Liver (tissue), 3 donors: ENCODE data around the gene RASAL1.

ENCODE experiments used
- ATF3 ChIP-seq: IDR thresholded peaks from 2 replicates; pipeline ENCODE4 v1.6.1; 2016; ENCODE audit warnings: antibody characterized with exemption
- CTCF ChIP-seq: fragments of 150-350 bp; IDR thresholded peaks from 2 replicates; pipeline ENCODE4 v1.5.1; 2017; ENCODE audit warnings: improper control_type of control experiment, low read depth, low read length; ENCODE audit not compliant: missing input control
- FOXA1 ChIP-seq: IDR thresholded peaks from 2 replicates; pipeline ENCODE4 v1.6.1; 2016; ENCODE audit warnings: antibody characterized with exemption
- GABPA ChIP-seq, 2 donors: IDR thresholded peaks in 1 of 2; conservative IDR thresholded peaks in 1 of 2; 2 replicates each; pipeline ENCODE4 v1.6.1; 2016; ENCODE audit warnings: antibody characterized with exemption in 2 of 2, mild to moderate bottlenecking in 1 of 2, moderate library complexity in 1 of 2
- JUND ChIP-seq, 2 donors: IDR thresholded peaks; 2 replicates each; pipeline ENCODE4 v1.6.1; 2016; ENCODE audit warnings: antibody characterized with exemption in 2 of 2
- MAX ChIP-seq: IDR thresholded peaks from 2 replicates; pipeline ENCODE4 v1.6.1; 2016; ENCODE audit warnings: antibody characterized with exemption
- NR2F2 ChIP-seq: IDR thresholded peaks from 2 replicates; pipeline ENCODE4 v1.6.1; 2016; ENCODE audit warnings: antibody characterized with exemption
- RAD21 ChIP-seq, 2 donors: IDR thresholded peaks; 2 replicates each; pipeline ENCODE4 v1.6.1; 2016; ENCODE audit warnings: antibody characterized with exemption in 2 of 2, mild to moderate bottlenecking in 2 of 2
- RXRA ChIP-seq, 2 donors: IDR thresholded peaks; 2 replicates each; pipeline ENCODE4 v1.6.1; 2017 to 2018; ENCODE audit warnings: antibody characterized with exemption in 2 of 2, mild to moderate bottlenecking in 1 of 2
- SP1 ChIP-seq: IDR thresholded peaks from 2 replicates; pipeline ENCODE4 v1.6.1; 2018; ENCODE audit warnings: antibody characterized with exemption, mild to moderate bottlenecking
- TAF1 ChIP-seq: conservative IDR thresholded peaks from 2 replicates; pipeline ENCODE4 v1.6.1; 2016; ENCODE audit warnings: antibody characterized with exemption, mild to moderate bottlenecking
- YY1 ChIP-seq: IDR thresholded peaks from 2 replicates; pipeline ENCODE4 v1.6.1; 2016; ENCODE audit warnings: antibody characterized with exemption, mild to moderate bottlenecking
- ZBTB33 ChIP-seq: IDR thresholded peaks from 2 replicates; pipeline ENCODE4 v1.6.1; 2016; ENCODE audit warnings: antibody characterized with exemption
- TF ChIP-seq, protein P1 (sequence below): IDR thresholded peaks from 2 replicates; pipeline ENCODE4 v1.6.1; 2016; ENCODE audit warnings: antibody characterized with exemption, mild to moderate bottlenecking
- donor health status: healthy.
- donor health status: healthy.

DNA sequence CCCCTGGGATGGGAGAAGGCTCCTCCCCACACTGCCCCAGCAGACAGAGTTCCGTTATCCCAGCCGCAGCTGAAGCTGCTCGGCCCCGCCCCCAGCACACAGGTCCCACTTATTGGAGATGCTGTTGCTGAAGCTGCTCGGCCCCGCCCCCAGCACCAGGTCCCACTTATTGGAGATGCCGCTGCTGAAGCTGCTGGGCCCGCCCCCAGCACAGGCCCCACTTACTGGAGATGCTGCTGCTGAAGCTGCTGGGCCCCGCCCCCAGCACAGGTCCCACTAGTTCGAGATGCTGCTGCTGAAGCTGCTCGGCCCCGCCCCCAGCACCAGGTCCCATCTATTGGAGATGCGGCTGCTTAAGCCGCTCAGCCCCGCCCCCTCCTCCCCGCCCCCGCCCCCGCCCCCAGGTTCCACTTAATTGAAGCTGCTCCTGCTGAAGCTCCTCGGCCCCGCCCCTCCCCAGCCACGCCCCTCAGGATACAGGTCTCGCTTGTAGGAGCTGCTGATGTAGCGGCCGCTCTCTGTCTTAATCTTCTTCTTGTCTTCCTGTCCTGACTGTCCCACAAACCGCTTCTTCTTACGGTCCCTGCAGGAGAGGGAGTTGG lies 26.0 kb upstream of the RASAL1 start:
- no peak for TF ChIP-seq CTCF
- TF ChIP-seq RXRA (IDR thresholded peaks at IDR 0.05) = no peak
- TF ChIP-seq SP1 = no peak
- TF ChIP-seq, protein P1, sequence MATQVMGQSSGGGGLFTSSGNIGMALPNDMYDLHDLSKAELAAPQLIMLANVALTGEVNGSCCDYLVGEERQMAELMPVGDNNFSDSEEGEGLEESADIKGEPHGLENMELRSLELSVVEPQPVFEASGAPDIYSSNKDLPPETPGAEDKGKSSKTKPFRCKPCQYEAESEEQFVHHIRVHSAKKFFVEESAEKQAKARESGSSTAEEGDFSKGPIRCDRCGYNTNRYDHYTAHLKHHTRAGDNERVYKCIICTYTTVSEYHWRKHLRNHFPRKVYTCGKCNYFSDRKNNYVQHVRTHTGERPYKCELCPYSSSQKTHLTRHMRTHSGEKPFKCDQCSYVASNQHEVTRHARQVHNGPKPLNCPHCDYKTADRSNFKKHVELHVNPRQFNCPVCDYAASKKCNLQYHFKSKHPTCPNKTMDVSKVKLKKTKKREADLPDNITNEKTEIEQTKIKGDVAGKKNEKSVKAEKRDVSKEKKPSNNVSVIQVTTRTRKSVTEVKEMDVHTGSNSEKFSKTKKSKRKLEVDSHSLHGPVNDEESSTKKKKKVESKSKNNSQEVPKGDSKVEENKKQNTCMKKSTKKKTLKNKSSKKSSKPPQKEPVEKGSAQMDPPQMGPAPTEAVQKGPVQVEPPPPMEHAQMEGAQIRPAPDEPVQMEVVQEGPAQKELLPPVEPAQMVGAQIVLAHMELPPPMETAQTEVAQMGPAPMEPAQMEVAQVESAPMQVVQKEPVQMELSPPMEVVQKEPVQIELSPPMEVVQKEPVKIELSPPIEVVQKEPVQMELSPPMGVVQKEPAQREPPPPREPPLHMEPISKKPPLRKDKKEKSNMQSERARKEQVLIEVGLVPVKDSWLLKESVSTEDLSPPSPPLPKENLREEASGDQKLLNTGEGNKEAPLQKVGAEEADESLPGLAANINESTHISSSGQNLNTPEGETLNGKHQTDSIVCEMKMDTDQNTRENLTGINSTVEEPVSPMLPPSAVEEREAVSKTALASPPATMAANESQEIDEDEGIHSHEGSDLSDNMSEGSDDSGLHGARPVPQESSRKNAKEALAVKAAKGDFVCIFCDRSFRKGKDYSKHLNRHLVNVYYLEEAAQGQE = no peak
- no peak for TF ChIP-seq ATF3
- TF ChIP-seq YY1 = no peak
- no peak for TF ChIP-seq TAF1
- no peak for TF ChIP-seq ZBTB33
- no peak for TF ChIP-seq GABPA (IDR thresholded peaks at IDR 0.05 in 1 of 2, conservative IDR thresholded peaks at IDR 0.05 in 1 of 2)
- TF ChIP-seq RAD21 (IDR thresholded peaks at IDR 0.05) = no peak
- TF ChIP-seq JUND (IDR thresholded peaks at IDR 0.05) = no peak
- TF ChIP-seq MAX = no peak
- TF ChIP-seq NR2F2 = no peak
- no peak for TF ChIP-seq FOXA1
